Stromal cell of bone marrow (primary cell): ENCODE results near the gene DTNB.
"Not testable (repeated sequence)": the region's sequence is repeated elsewhere in the genome, so short reads cannot be mapped to it uniquely, and the experiment has no call there.

Experiments
- DNase-seq: peaks from one replicate; pipeline ENCODE4 v3.0.0-alpha.2; 2012; ENCODE audit warnings: low read depth

Gene DTNB

DNA sequence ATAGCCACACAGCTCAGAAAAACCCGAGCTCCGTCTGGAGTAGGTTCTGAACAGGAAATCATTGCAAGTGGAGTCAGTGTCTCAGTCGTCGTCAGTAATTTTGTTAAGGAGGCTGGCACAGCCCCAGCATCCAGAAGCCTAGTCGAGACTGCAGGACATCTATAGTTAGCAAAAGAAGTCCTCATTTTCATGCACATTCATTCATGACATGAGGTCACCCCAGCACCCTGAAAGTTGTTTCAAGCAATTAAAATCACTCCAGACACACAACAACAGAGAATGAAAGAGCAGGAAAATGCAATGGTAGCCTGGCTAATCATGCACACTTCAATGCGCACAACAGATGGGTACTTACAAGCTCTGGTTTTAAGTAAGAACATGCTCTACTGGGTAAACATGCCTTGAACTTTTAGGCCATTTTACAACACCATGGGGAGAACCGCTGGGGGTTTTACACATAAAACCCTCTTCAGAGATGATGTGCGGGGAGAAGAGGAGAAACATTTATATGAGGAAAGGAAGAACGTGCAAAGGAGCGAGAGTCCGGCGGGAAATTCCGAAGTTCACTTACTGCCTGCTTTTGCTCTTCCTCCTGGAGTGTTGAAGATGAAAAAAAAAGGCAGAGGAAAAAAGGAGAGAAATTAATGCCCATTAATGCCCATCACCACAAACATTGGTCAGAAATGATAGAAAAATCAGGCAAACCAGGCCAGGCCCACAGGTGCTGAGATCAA, 254.3 kb downstream of the DTNB start:
- no peak for DNase-seq

DNA sequence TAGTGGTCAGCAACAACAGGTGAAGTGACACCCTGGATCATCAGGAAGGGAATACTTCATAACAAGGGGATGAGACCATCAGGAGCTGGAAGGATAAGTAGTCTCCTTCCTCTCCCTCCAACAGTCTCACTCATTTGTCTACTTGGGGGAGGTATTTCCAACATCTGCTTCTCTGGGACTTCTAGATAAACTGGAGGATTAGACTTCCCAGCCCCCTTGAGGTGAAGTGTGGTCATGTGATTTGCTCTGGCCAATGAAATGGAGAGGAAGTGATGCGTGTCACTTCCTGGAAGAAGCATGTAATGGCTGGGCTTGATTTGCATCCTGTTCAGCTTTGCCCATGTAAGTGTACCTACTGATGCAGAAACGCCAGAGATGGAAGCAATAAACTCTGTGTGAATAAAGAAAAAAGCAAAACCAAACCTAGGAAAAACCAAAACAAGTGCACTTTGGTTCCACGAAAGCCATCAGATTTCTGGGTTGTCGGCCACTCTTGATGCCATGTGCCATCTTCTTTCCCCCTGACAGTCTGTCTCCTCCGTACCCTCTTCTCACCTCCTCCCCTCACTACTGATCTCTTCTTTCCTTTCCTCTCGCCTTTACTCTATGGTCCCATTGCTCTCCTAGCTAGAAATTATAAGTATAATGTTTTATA, 255.5 kb downstream of the DTNB start:
- no peak for DNase-seq

DNA sequence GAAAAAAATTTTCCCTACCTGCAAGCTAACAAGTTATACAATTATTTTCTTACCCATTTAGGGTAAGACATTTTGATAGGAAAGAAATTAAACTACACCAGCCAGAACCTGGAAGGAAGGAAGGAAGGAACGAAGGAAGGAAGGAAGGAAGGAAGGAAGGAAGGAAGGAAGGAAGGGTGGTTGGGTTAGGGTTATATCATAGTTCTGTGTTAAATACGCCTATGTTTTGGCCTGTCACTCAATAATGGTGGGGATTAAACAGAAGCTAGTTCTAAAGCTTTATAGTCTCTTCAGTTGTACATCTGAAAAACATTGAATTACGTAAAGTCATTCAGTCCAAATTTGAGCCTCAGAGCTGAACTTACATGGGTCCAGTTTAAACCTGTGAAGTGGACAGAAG, 256.7 kb downstream of the DTNB start:
- no peak for DNase-seq

DNA sequence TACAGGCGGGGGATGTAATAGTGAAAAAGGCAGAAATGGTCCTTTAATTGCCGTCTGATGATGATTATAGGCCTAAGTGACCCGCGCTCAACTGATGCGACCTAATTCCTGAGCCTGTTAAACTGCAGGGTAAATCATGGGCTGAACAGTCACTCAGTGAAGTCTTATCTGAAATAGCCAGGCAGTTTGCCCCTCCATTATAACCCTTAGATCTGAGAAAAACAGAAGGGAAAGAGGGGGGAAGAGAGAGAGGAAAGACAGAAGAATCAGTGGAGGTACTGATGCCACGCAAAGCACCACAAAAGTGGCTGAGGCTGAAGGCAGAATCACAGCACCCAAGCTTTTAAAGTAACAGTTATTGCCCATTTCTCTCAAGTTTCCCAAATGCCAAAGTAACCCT, 258.6 kb downstream of the DTNB start:
- DNase-seq, result no peak

DNA sequence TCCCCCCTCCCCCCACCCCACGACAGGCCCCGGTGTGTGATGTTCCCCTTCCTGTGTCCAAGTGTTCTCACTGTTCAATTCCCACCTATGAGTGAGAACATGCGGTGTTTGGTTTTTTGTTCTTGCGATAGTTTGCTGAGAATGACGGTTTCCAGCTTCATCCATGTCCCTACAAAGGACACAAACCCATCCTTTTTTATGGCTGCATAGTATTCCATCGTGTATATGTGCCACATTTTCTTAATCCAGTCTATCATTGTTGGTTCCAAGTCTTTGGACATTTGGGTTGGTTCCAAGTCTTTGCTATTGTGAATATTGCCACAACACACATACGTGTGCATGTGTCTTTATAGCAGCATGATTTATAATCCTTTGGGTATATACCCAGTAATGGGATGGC, 260.0 kb downstream of the DTNB start:
- not testable (repeated sequence) for DNase-seq

DNA sequence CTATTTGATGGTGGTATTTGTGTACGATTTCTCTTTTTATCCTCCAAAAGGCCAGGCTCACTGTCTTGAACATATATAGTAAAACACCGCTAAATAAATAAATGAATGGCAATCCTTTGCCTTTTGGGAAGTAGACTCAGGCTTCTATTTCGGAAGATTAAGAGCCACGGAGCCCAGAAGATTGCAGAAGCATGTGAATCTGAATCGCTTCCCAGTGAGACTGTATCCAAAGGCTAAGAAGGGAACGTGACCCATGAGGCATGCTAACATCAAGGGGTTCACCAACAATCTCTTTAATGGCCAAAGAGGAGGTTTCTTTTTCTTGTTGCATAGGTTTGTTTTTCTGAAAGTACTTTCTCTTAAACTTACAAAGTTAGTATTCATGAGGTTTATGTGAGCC, 261.6 kb downstream of the DTNB start:
- no peak for DNase-seq

DNA sequence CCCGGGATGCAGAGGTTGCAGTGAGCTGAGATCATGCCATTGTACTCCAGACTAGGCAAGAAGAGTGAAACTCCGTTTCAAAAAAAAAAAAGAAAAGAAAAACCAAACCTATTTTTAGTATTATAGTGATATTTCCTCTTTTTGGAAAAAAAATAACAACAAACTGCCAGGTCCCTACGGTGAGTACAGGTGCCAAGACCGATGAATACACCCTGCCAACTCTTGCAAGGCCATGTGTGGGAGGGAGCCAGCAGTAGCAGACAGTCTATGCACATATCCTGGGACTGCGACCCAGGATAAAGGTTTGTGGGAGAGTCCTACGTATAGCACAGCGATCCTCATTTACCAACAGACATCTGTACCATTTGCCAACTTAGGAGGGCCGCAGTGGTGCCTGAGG, 262.1 kb downstream of the DTNB start:
- no peak for DNase-seq

DNA sequence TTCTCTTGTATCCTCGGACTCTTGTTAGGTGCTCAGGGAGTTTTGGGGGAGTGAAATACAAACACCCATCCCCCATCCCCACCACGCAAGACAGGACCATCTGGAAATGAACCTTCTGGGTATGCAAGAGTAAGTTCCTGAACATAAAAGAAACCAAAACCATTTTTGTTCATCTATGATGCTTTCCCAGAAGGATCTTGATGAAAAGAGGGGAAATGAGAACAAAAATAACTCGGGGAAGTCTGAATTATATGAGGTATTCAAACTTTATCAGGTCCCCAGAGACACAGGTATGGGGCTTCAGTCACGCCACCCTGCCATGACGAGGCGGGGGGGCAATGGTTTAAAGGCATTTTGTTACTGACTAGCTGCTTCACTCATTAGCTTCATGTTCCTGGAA, 263.0 kb downstream of the DTNB start:
- DNase-seq, result no peak

DNA sequence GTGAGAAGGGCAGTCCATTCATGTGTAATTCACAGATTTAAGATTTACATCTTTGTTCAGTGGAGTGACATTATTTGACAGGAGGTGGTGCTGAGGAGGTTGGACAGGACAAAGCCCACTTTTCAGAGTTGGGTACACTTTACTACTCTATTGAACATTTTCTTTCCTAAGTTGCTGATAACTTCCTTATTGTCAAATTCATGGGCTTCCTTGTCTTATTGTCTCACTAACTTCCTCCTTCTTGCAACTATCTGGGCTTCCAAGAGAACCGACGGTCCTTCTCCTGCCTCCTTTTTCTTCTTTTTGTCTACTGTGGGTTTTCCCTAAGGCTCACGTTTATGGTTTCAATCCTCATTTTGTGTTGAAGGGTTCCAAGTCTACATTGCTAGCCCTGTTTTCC, 263.9 kb downstream of the DTNB start:
- no peak for DNase-seq

DNA sequence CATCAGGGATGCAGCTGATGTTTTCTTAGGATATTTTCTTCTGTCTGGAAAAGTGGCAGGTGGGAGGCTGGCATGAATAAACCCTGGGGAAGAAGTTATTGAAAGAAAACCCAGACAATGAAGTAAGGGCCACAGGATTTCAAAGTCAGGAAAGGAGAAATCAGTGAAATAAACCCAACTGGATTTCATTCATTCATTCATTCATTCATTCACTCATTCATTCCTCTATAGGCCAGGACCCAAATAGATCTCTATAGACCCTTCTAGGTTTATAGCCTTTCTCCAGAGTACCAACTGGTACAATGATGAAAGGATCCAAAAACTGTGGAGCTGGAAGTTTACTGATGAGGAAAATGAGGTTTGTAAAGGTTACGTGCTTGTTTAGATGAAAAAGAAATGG, 264.3 kb downstream of the DTNB start:
- DNase-seq, result no peak

DNA sequence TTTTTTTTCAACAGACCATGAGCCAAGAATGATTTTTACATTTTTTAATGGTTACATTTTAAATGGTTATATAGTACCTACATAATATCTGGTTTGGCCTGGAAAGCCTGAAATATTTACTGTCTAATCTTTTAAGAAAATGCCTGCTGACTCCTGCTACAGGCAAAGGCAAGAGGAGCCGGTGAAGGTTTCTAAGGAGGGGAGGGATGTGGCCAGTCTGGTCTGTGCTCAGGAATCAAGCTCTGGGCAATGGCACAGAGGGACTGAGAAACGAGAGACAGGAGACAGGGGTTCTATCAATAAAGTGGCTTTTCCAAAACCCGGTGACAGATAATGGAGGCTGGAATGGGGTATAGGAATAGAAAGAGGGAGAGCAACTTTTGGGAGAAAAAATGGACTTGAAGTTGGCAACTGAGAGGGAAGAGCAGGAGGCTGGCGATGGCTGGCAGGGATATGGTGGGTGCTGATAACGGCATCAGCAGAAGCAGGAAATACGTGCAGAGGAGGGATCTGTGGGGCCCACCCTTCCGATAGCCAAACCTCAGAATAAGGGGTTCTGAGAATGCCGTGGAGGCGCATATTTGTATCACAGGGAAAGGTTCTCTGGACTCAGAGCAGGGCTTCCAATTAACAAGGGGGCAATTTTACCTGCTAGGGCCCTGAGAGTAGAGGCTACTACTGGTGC, 267.6 kb downstream of the DTNB start:
- no peak for DNase-seq

DNA sequence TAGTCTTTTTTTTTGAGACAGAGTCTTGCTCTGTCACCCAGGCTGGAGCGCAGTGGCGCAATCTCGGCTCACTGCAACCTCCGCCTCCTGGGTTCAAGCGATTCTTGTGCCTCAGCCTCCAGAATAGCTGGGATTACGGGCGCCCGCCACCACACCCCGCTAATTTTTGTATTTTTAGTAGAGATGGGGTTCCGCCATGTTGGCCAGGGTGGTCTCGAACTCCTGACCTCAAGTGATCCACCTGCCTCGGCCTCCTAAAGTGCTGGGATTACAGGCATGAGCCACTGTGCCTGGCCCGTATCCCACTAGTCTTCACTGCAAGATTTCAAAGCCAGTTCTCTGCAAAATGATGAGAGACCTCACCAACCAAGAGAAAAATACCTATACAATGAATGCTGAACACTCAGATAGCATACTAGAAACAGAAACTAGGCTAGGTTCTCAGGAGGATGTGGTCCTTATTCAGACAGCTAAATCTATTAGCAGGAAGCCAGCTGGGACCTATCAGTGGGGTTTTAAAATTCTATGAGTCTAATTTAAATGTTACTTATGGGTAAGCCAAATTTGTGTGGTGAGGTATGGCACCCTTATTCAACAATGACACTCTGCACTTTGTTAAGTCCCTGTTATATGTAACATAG, 270.1 kb downstream of the DTNB start:
- not testable (repeated sequence) for DNase-seq

DNA sequence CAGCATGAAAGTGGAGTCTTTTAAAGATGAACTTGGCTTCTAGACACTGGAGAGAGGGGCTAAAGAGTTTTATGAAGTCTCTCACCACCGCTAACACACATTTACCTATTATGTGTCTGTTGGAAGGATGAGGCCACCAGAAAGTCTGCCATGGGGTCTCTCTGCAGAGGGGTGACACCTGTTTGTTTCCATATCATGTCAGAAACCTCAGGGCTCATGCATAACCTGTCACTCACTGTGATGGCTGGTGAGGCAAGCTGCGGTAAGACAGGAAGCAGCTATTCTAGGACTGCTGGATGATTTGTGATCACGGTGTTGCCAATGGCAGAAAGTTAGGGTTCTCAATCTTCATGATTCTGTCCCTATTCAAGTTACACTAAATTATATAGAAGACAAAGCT, 270.9 kb downstream of the DTNB start:
- no peak for DNase-seq

DNA sequence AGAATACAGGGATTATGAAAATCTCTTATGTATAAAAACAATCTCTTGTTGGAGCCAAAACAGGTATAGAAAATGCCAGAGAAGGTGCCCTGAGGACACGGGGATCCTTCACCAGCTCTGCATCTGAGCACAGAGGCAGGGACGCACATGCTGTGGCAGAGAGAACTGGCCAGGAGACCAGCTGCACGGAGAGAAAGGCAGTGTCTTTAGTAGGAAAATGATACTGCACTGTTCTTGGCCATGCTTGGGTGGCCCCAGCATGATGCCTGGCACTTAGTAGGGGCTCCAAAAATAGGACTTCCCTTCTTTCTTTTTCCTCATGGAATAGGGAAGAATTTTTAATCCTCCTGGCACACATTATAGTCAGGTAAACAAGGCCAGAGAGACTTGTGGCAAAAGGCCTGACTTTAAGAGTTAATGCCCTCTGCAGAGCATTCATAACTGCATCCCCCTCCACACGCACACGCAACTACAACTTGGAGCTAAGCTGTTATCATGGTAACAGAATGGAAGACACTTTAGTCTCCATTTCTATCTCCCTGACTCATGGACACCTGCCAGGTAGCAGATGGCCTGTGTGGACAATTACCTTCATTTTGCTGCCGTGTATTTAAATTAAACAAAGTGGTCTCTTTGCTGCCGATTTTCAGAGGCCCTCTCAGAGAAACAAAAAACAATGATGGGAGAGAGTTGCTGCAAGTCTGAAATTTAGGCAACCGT, 271.9 kb downstream of the DTNB start:
- DNase-seq, result no peak

DNA sequence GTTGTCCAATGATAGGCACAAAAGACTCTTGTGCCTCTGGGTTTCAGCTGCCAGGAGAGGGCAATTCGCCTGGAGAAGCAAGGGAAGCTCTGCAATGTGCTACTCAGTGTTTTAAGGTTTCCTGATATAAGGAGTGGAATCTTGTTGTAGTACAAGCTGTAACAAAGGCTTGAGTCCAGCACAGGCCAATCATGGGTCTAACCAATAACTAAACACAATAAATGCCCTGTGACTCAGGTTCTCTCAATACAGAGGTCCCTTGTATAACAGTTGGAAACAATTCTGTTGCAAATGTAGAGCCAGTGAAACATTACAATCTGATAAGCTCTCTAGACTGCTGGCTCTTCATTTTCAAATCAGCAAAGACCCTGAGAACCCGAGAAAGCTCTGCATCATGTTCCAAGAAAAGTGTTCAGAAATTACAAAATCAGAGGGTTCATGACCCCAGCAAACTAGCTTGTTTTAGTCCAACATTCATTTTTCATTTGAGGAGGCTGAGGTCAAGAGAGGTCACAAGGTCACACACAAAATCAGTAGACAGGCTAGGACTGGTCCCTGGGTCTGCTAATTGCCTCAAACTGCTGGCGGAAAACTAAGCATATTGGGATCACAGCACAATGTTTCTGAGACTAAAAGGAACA, 272.7 kb downstream of the DTNB start:
- no peak for DNase-seq

DNA sequence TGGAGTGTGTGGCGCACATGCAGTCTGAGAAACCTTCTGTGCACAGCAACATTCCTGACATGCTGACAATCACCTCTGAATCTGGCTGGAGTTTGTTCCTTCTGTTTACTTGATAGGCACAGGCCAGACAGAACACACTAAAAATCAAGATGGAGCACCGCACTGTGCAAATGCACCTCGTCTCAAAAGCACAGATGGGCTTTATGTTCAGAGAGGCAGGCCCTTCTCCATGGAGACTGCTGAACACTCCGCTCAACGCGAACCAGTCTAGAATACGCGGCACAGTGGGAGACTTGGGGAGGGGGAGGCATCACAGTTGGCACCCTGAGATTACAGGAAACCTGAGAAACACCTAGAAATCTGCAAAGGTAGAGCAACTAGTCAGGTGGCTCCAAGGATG, 273.2 kb downstream of the DTNB start:
- no peak for DNase-seq

DNA sequence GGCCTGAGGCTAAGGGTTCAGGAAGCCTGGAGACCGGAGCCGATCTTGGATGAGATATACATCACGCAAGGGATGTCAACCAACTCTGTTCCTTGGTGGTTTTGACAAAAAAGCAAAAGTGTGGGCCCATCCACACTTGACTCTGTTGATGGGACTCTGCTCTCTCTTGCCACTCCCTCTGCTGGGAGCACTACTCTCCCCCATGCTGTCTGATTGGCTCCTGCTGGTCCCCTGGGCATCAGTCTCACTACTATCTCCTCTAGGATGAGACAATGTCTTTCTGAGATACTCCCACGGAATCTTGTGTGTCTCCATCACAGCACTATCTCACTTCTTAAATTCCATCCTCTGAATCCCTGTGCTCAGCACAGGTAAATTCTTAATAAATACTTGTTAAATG, 274.8 kb downstream of the DTNB start:
- no peak for DNase-seq

DNA sequence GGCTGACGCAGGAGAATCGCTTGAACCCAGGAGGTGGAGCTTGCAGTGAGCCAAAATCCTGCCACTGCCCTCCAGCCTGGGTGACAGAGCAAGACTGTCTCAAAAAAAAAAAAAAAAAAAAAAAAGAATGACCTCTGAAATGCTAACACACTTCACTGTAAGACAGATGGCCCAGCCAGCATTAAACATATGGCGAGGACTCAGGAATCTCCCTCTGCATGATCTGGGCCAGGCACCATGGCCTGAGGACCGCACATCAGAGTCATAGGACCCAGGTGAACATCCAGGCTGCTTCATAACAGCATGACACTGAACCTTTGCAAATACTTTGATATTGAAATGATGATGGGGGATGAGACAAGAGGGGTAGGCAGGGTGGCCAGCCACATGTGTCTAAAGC, 275.6 kb downstream of the DTNB start:
- no peak for DNase-seq

DNA sequence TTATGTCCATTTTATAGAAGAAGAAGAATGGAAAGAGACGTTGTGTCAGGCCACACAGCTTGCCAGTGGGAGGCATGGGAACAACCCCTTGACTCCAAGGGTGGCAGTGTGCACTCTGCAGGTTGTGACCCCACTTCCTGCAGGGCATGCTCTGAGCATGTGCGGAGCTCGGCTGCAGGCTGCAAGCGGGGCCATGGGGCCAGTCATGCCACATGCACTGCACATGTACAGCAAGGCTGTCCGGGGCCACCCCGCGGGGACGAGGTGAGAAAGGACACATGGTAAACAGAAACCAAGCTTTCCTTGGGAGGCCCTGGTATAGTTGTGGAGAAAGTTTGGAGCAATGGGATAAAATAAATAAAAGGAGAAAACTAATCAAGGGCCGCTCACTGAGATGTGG, 284.2 kb downstream of the DTNB start:
- DNase-seq, result no peak

DNA sequence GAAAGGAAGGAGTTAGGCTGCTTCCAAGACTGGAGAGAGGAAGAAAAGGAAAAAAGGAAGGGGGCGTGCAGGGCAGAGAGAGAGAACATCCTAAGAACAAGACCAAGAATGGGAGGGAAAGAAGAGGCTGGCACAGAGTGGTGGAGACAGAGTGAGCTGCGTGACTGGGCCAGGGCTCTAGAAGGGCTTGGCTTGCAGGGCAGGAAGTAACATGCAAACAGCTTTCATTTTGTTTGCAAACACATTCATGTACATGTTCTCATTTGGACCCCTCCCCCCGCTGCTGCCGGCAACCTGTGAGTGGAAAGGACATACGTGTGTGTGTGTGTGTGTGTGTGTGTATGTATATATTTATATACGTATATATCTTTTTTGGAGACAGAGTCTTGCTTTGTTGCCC, 284.9 kb downstream of the DTNB start:
- DNase-seq, result no peak

DNA sequence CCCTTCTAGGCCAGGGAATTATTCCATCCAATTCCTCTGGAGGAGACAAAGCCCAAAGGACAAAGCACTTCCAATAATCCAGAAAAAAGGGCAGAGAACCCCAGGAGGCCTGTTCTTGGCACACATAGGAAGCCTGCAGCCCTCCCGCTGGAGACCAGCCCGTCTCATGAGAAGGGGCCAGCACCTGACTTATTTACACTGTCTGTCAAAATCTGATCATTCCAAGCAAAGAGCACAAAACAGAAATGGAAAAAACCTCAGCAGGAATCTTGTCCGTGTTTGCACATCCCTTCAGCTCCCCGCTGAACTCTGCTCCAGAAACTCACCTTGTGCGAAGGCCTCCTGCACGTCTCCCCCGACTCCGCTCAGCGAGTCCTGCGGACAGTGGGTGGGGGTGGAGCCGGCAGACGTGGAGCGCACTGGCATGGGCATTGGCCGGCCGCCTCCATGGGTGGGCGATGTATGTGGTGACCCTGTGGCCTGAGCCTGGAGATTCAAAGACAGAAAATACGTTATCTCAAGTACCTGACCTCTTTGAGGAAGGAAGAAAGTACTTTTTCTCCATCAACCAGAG, 285.4 kb downstream of the DTNB start:
- no peak for DNase-seq
